Measurements from ENCODE around the gene RXRB. TPM values are rescaled to one million over a fixed set of nuclear protein-coding genes. Genes with fewer than 3 reads are reported as not detected.

RXRB gene
- total and polyA plus RNA-seq, 10 of the 15 experiments (the other 5 are each of a cell fraction or from before 2014, with no cell fraction given), result 0.71 to 35.0 (median 20.4) TPM

GRCh38 chr6:33170176-33171015 lies 30.1 kb downstream of the RXRB start (continued):
- no peak for TF ChIP-seq MLLT1 (IDR thresholded peaks at IDR 0.05)
- no peak for TF ChIP-seq USF2 (IDR thresholded peaks at IDR 0.05; ENCODE audit: borderline replicate concordance, low read depth, low read length)
- no peak for TF ChIP-seq ZSCAN29 (IDR thresholded peaks at IDR 0.05)
- TF ChIP-seq, protein P1, sequence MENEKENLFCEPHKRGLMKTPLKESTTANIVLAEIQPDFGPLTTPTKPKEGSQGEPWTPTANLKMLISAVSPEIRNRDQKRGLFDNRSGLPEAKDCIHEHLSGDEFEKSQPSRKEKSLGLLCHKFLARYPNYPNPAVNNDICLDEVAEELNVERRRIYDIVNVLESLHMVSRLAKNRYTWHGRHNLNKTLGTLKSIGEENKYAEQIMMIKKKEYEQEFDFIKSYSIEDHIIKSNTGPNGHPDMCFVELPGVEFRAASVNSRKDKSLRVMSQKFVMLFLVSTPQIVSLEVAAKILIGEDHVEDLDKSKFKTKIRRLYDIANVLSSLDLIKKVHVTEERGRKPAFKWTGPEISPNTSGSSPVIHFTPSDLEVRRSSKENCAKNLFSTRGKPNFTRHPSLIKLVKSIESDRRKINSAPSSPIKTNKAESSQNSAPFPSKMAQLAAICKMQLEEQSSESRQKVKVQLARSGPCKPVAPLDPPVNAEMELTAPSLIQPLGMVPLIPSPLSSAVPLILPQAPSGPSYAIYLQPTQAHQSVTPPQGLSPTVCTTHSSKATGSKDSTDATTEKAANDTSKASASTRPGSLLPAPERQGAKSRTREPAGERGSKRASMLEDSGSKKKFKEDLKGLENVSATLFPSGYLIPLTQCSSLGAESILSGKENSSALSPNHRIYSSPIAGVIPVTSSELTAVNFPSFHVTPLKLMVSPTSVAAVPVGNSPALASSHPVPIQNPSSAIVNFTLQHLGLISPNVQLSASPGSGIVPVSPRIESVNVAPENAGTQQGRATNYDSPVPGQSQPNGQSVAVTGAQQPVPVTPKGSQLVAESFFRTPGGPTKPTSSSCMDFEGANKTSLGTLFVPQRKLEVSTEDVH (IDR thresholded peaks at IDR 0.05; ENCODE audit: low read depth, partially characterized antibody), result no peak
- TF ChIP-seq RAD21 (IDR thresholded peaks at IDR 0.05; ENCODE audit: insufficient read depth, low read depth, low read length), result no peak
- 0 out of 4 replicates have a peak, but pooled peaks of 1 of the 2 experiments have one; percentile 33 for TF ChIP-seq BHLHE40 (IDR thresholded peaks at IDR 0.05; ENCODE audit: borderline replicate concordance in 1 of 2, low read depth in 2 of 2, low read length in 1 of 2)
- no peak for TF ChIP-seq IRF4 (IDR thresholded peaks at IDR 0.05; ENCODE audit: low read depth, low read length)
- TF ChIP-seq MXI1 (IDR thresholded peaks at IDR 0.05; ENCODE audit: low read depth, low read length), result no peak
- TF ChIP-seq CBX3 (IDR thresholded peaks at IDR 0.05; ENCODE audit: borderline replicate concordance, low read depth), result no peak
- TF ChIP-seq, protein P2, sequence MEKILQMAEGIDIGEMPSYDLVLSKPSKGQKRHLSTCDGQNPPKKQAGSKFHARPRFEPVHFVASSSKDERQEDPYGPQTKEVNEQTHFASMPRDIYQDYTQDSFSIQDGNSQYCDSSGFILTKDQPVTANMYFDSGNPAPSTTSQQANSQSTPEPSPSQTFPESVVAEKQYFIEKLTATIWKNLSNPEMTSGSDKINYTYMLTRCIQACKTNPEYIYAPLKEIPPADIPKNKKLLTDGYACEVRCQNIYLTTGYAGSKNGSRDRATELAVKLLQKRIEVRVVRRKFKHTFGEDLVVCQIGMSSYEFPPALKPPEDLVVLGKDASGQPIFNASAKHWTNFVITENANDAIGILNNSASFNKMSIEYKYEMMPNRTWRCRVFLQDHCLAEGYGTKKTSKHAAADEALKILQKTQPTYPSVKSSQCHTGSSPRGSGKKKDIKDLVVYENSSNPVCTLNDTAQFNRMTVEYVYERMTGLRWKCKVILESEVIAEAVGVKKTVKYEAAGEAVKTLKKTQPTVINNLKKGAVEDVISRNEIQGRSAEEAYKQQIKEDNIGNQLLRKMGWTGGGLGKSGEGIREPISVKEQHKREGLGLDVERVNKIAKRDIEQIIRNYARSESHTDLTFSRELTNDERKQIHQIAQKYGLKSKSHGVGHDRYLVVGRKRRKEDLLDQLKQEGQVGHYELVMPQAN (conservative IDR thresholded peaks at IDR 0.05), result no peak
- no peak for TF ChIP-seq SMAD5 (IDR thresholded peaks at IDR 0.05; ENCODE audit: low read depth)
- TF ChIP-seq PAX5 (IDR thresholded peaks at IDR 0.05; ENCODE audit: borderline replicate concordance, low read depth, low read length), result 0 out of 2 replicates have a peak, but pooled peaks have one; percentile 7
- no peak for TF ChIP-seq ZZZ3 (IDR thresholded peaks at IDR 0.05; ENCODE audit: control insufficient read depth, insufficient read length, low read depth)
- TF ChIP-seq GATAD2B (conservative IDR thresholded peaks at IDR 0.05; ENCODE audit: low read depth), result peak; percentile 97
- peak; percentile 56; the same call in 1 of the 2 replicates for TF ChIP-seq SPI1 (IDR thresholded peaks at IDR 0.05; ENCODE audit: borderline replicate concordance, insufficient read depth, low read depth, low read length)

All from GM12878 (cell line).